ENCODE data around the gene FOXD3. TPM values are rescaled to one million over a fixed set of nuclear protein-coding genes. Genes with fewer than 3 reads are reported as not detected.

The FOXD3 gene
- total RNA-seq, 2 experiments from 2014 or later, result not detected

Small RNA genes lying within 50 kb of the gene (microRNA-seq; reads per million reads assigned to microRNA genes)
- not detected for gene MIR6068 (ENCODE audit: borderline microRNAs expressed, borderline replicate concordance)

Other genes starting within 250 kb of the FOXD3 start
- gene ALG6, start 45.1 kb downstream of the FOXD3 start, total RNA-seq, result 10 to 100 TPM; 11.0 to 13.5 TPM
- gene ITGB3BP, start 200.7 kb downstream of the FOXD3 start, total RNA-seq, result 10 to 100 TPM; 59.1 to 59.7 TPM
- gene EFCAB7, start 201.0 kb downstream of the FOXD3 start, total RNA-seq, result 1 to 10 TPM; 6.3 to 6.4 TPM

Measured in activated naive CD4-positive, alpha-beta T cell treated with anti-CD3 and anti-CD28 coated beads for 36 hours (primary cell).